ENCODE data around the gene MTUS2. TPM values are rescaled to one million over a fixed set of nuclear protein-coding genes. Genes with fewer than 3 reads are reported as not detected.

MTUS2 gene
- total and polyA plus RNA-seq, 2 donors (not counting 3 experiments of a cell fraction or from before 2014, with no cell fraction given), result not detected

DNA sequence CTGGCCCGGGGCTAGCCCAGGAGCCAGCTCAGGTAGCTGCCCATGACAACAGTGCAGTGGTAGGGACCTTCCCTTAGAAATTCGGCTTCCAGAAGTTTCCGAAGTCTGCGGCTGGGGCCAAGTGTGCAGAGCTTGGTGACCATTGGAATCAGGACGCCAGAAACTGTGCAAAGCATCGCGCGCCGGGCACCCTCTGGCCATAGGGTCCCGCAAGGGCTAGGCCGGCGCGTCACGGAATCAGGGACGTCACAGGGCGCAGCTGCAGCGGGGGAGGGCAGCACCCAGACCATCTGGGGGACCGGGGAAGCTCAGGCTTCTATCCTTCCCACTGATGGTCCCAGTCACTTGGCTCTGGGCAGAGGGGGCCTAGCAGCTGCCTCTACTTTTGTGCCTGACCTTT, 219.1 kb downstream of the MTUS2 start:
- Histone ChIP-seq H3K36me3 (ENCODE audit: control insufficient read depth in 2 of 2, extremely low read depth in 1 of 2, insufficient read depth in 2 of 2, low read length in 2 of 2) (no peaks in the 10 kb centered on the region), H3K79me2 (ENCODE audit: control insufficient read depth, insufficient read depth, low read length) (no peaks in the 10 kb centered on the region), H3K4me2 (ENCODE audit: insufficient read depth, low read length) (no peak overlapping the region), H3K9me3 (replicated peaks; ENCODE audit: control insufficient read depth, insufficient read depth, low read length) (no peaks in the 10 kb centered on the region), H3K9ac (replicated peaks; ENCODE audit: extremely low read depth, insufficient read depth, low read length) (no peak overlapping the region), H4K20me1 (replicated peaks; ENCODE audit: control insufficient read depth, extremely low read depth, insufficient read depth, low read length) (no peaks in the 10 kb centered on the region), H3K4me1 (ENCODE audit: control insufficient read depth, extremely low read depth, insufficient read depth, low read length) (no peaks in the 10 kb centered on the region), H3K27ac (ENCODE audit: insufficient read depth, low read depth, low read length) (no peak overlapping the region), H3K9me1 (replicated peaks; ENCODE audit: control insufficient read depth, extremely low read depth, insufficient read depth, low read length) (no peaks in the 10 kb centered on the region), H3K27me3 (ENCODE audit: control insufficient read depth in 2 of 2, insufficient read depth in 2 of 2, low read length in 2 of 2) (no peaks in the 10 kb centered on the region), H2AFZ (ENCODE audit: low read depth, low read length) (no peak overlapping the region), H3K4me3 (replicated peaks in 1 of 3; ENCODE audit: insufficient read depth in 1 of 3, low read depth in 1 of 3, low read length in 3 of 3) (no peak overlapping the region)
- CTCF ChIA-PET, result no interaction called here
- BruUV-seq (replicated peaks), result no TSS peak
- intact Hi-C loops (cut with micrococcal nuclease) (no loop called here), dilution Hi-C loops (cut with MboI; ENCODE audit: extremely low pct_ligation_motif_present, low sequenced_read_pairs) (no loop called here)
- POLR2A ChIA-PET, result no interaction called here
- no peak for DNase-seq (ENCODE audit: low read depth, low spot score)
- FAIRE-seq, result no peak
- TF ChIP-seq FOS (IDR thresholded peaks at IDR 0.05; ENCODE audit: borderline replicate concordance, insufficient read depth, low read length), result no peak
- TF ChIP-seq, protein P1, sequence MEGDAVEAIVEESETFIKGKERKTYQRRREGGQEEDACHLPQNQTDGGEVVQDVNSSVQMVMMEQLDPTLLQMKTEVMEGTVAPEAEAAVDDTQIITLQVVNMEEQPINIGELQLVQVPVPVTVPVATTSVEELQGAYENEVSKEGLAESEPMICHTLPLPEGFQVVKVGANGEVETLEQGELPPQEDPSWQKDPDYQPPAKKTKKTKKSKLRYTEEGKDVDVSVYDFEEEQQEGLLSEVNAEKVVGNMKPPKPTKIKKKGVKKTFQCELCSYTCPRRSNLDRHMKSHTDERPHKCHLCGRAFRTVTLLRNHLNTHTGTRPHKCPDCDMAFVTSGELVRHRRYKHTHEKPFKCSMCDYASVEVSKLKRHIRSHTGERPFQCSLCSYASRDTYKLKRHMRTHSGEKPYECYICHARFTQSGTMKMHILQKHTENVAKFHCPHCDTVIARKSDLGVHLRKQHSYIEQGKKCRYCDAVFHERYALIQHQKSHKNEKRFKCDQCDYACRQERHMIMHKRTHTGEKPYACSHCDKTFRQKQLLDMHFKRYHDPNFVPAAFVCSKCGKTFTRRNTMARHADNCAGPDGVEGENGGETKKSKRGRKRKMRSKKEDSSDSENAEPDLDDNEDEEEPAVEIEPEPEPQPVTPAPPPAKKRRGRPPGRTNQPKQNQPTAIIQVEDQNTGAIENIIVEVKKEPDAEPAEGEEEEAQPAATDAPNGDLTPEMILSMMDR (IDR thresholded peaks at IDR 0.05; ENCODE audit: extremely low read depth in 1 of 2, insufficient read depth in 1 of 2, low read depth in 1 of 2, low read length in 2 of 2), result no peak
- TF ChIP-seq GATA2 (IDR thresholded peaks at IDR 0.05; ENCODE audit: insufficient read depth, insufficient read length, low read depth, low read length), result no peak
- no peak for TF ChIP-seq JUN (IDR thresholded peaks at IDR 0.05; ENCODE audit: borderline replicate concordance, insufficient read depth, insufficient read length, low read depth)
- no peak for TF ChIP-seq EZH2 (IDR thresholded peaks at IDR 0.05; ENCODE audit: borderline replicate concordance, low read depth, low read length, severe bottlenecking)
- TF ChIP-seq POLR2AphosphoS5 (IDR thresholded peaks at IDR 0.05; ENCODE audit: insufficient read depth, low read depth, low read length), result no peak
- no peak for TF ChIP-seq POLR2A (IDR thresholded peaks at IDR 0.05; ENCODE audit: low read depth, low read length)
- TF ChIP-seq, protein P2, sequence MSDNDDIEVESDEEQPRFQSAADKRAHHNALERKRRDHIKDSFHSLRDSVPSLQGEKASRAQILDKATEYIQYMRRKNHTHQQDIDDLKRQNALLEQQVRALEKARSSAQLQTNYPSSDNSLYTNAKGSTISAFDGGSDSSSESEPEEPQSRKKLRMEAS (IDR thresholded peaks at IDR 0.05; ENCODE audit: insufficient read depth, insufficient read length), result no peak
- no peak for TF ChIP-seq MYC (IDR thresholded peaks at IDR 0.05; ENCODE audit: low read depth, low read length)
